HT-29 (cell line): ENCODE data around the gene TRAPPC2. TPM values are rescaled to one million over a fixed set of nuclear protein-coding genes. Genes with fewer than 3 reads are reported as not detected.

ENCODE experiments used
- DNase-seq: peaks from one replicate; pipeline ENCODE4 v3.0.0-alpha.2; 2015; ENCODE audit warnings: low spot score
- total RNA-seq: library from RNA; depleted of rRNA; stranded (reverse); fragments of >200 nt; shearing (Covaris generic); gene quantifications from 2 replicates; pipeline ENCODE4 v1.2.3, GENCODE V29; 2014; rRNA removed

TRAPPC2 gene
- total RNA-seq, result 6.7 and 8.9 TPM in 2 replicates

GRCh38 chrX:13734278-13735172 lies at the start of gene TRAPPC2, which contains the start of gene OFD1:
TRAPPC2 (minus strand) TSS chrX:13734620; CDS start chrX:13719963, 14,657 bp downstream.
OFD1 (plus strand) TSS chrX:13734748; CDS start chrX:13735072, 324 bp downstream.
- DNase-seq, result peak; percentile 92

GRCh38 chrX:13780868-13781427 lies 46.5 kb upstream of the TRAPPC2 start:
- no peak for DNase-seq

- DNase-seq, result no peak
Measured at GRCh38 chrX:13778916-13779315, 44.5 kb upstream of the TRAPPC2 start.

- DNase-seq, result no peak
Measured at GRCh38 chrX:13776387-13776786, 42.0 kb upstream of the TRAPPC2 start.

- no peak for DNase-seq
Measured at GRCh38 chrX:13775837-13776236, 41.4 kb upstream of the TRAPPC2 start.

GRCh38 chrX:13774696-13775095 lies 40.3 kb upstream of the TRAPPC2 start:
- DNase-seq, result no peak

- DNase-seq, result no peak
Measured at GRCh38 chrX:13770013-13770535, 35.7 kb upstream of the TRAPPC2 start.

GRCh38 chrX:13768939-13769338 lies 34.5 kb upstream of the TRAPPC2 start:
- DNase-seq, result no peak

- no peak for DNase-seq
Measured at GRCh38 chrX:13764765-13765164, 30.3 kb upstream of the TRAPPC2 start.

GRCh38 chrX:13764281-13764680 lies 29.9 kb upstream of the TRAPPC2 start:
- DNase-seq, result no peak

GRCh38 chrX:13763489-13763888 lies 29.1 kb upstream of the TRAPPC2 start:
- DNase-seq, result no peak

- DNase-seq, result no peak
Measured at GRCh38 chrX:13761606-13762414, 27.4 kb upstream of the TRAPPC2 start.

GRCh38 chrX:13760426-13760825 lies 26.0 kb upstream of the TRAPPC2 start:
- DNase-seq, result no peak

GRCh38 chrX:13759152-13759718 lies 24.8 kb upstream of the TRAPPC2 start:
- DNase-seq, result no peak

- DNase-seq, result no peak
Measured at GRCh38 chrX:13756381-13756780, 22.0 kb upstream of the TRAPPC2 start.

- no peak for DNase-seq
Measured at GRCh38 chrX:13755254-13755653, 20.8 kb upstream of the TRAPPC2 start.

- DNase-seq, result no peak
Measured at GRCh38 chrX:13754765-13755164, 20.3 kb upstream of the TRAPPC2 start.

GRCh38 chrX:13752646-13753045 lies 18.2 kb upstream of the TRAPPC2 start:
- no peak for DNase-seq

GRCh38 chrX:13752141-13752540 lies 17.7 kb upstream of the TRAPPC2 start:
- DNase-seq, result no peak

- DNase-seq, result no peak
Measured at GRCh38 chrX:13750812-13751211, 16.4 kb upstream of the TRAPPC2 start.

- DNase-seq, result peak; percentile 51
Measured at GRCh38 chrX:13750204-13750603, 15.8 kb upstream of the TRAPPC2 start.
